ENCODE results near the gene DBP.

Gene DBP

DNA sequence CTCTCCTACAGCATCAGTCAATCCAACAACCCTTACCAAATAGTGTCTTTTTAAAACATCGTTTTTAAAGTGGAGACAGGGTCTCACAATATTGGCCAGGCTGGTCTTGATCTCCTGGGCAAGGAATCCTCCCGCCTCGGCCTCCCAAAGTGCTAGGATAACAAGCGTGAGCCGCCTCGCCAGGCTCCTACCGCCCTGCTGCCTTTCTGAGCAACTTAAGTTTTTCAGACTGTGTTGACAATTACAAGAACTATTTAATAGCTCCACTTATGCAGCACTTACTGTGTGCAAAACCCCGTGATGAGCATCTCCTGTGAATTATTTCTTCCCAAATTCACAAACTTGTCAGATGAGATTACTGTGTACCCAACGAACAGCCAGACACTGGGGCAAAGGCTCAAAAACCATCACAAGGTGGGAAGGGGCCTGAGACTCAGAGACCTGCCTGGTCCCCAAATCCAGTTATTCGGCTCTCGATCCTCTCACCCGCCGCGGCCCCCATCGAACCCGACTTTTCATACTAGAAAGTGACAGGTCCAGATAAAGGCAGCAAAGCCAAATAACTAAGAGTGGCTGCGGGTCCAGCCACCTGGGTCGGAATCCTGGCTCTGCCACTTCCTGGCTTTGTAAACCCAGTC, 18.8 kb downstream of the DBP start:
- H3K4me3 ChIP-seq (ENCODE audit: low read depth, low read length), result peak overlapping the region; percentile 95
- DNase-seq (ENCODE audit: low read depth, low spot score), result no peak
- in situ Hi-C loops (cut with HindIII; ENCODE audit: low sequenced_read_pairs), result no loop called here
- TF ChIP-seq, protein P1, sequence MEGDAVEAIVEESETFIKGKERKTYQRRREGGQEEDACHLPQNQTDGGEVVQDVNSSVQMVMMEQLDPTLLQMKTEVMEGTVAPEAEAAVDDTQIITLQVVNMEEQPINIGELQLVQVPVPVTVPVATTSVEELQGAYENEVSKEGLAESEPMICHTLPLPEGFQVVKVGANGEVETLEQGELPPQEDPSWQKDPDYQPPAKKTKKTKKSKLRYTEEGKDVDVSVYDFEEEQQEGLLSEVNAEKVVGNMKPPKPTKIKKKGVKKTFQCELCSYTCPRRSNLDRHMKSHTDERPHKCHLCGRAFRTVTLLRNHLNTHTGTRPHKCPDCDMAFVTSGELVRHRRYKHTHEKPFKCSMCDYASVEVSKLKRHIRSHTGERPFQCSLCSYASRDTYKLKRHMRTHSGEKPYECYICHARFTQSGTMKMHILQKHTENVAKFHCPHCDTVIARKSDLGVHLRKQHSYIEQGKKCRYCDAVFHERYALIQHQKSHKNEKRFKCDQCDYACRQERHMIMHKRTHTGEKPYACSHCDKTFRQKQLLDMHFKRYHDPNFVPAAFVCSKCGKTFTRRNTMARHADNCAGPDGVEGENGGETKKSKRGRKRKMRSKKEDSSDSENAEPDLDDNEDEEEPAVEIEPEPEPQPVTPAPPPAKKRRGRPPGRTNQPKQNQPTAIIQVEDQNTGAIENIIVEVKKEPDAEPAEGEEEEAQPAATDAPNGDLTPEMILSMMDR (IDR thresholded peaks at IDR 0.05; ENCODE audit: low read depth, low read length), result no peak

DNA sequence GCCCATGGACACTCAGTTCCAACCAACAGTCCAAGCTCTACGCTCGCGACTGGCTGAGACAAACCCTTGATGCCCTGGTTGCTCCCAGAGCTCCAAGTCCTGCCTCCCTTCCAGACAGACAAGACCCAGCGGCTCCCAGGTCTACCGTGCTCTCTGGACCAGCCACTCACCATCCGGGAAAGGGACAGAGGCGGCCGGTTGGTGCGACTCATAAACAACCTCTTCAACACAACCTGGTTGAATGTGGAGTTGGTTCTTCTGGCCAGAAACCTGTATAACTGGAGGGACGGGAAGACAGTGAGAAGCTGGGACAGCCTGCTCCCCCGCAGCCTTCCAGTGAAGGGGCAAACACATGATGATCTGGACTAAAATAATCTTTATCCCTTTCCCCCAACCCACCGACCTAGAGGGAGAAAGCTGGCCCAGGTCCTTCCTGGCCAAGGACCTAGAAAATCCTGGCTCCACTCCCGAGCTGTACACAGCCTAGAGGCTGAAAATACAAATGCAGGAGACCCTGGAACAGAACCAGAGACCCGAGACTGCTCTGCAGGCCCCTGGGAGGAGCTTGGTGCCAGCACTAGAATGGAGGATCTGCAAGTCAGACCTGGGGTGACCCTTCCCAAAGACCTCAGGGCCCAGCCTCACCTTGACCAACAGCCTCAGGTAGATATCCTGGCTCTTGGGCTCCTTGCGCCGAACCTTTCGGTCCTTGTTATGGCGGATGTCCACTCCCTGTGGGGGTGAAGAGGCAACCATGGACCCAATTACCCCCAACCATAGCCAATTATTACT, 19.8 kb downstream of the DBP start:
- in situ Hi-C loops (cut with HindIII; ENCODE audit: low sequenced_read_pairs), result no loop called here
- TF ChIP-seq, protein P1 (IDR thresholded peaks at IDR 0.05; ENCODE audit: low read depth, low read length), result no peak
- peak; percentile 30 for DNase-seq (ENCODE audit: low read depth, low spot score)
- H3K4me3 ChIP-seq (ENCODE audit: low read depth, low read length), result peak overlapping the region; percentile 95

DNA sequence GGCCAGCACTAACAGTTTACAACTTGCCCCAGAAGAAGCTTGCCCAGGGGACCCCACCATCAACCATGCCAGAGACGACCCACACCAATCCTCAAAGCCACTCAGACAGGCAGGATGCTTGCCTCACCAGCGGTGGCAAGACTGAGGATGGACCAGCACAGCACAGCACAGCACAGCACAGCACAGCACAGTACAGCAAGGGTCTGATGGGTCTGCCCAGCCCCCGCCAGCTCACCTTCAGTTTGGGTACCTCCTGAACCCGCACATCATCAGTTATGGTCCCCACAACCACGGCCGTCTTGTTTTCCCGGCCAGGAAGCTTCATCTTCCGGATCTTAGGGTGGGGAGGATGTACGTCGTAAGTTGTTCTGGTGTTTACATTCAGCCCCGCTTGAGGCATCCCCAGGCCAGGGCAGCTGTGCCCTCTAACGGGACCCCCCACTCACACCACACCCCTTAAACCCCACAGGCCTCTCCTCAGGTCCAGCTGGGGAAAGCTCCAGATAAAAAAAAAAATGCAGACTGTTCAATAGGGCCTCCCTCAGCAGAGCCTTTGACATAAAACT, 20.6 kb downstream of the DBP start:
- in situ Hi-C loops (cut with HindIII; ENCODE audit: low sequenced_read_pairs), result no loop called here
- H3K4me3 ChIP-seq (ENCODE audit: low read depth, low read length), result peak overlapping the region; percentile 95
- no peak for DNase-seq (ENCODE audit: low read depth, low spot score)
- TF ChIP-seq, protein P1 (IDR thresholded peaks at IDR 0.05; ENCODE audit: low read depth, low read length), result no peak

DNA sequence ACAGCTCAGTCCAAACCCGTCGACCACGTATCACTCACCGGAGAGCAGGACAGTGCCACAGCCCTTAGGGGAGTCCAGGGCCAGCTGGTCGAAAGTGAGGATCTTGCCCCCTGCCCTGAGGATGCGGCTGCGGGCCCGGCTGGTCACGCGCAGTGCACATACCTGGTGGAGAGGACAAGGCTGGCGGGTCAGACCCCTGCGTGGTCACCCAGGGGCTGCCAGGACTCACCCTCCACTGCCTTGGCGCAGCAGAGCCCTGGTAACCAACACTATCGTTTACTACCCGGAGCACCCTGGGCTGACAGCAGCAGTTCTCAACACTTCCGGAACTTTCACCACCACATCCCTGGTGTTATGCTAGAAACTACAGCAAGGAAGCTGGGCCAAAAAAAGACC, 21.1 kb downstream of the DBP start:
- no peak for DNase-seq (ENCODE audit: low read depth, low spot score)
- TF ChIP-seq, protein P1 (IDR thresholded peaks at IDR 0.05; ENCODE audit: low read depth, low read length), result no peak
- H3K4me3 ChIP-seq (ENCODE audit: low read depth, low read length), result no peak overlapping the region
- in situ Hi-C loops (cut with HindIII; ENCODE audit: low sequenced_read_pairs), result no loop called here

DNA sequence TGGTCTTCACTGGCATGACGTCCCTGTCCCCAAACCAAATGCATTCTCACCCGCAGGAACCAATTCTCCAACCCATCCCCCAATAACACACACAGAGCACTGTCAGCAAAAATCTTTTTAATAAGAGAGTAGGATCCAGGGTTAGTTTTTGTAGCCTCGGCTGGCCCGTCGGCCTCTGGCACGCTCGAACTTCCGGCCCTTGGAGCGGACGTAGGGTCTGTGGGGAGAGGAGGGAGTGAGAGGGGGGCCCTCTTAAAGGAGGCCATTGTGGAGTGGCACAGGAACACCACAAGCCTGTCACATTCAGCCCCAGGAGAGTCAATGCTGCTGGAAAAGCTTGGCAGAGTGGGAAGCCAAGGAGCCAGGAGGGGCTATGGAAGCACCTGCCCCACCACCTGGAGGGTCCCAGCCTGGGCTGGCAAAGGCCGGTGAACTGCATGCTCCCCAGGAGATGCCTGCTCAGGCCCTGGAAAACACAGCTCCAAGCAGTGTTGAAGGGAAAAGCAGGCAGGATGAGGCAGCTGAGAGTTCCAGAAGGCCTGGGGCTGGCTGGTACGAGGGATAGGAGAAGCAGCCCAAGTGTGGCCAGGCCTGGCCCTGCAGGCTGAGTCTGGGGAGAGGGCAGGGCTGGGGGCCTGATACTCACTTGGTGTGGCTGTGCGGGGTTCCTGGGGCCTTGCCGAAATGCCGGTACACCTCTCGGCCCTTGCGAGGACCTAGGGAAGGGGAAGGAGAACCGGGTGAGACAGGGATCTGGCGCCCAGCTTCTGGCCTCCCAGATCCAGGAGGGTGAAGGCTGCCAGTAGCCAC, 21.7 kb downstream of the DBP start:
- H3K4me3 ChIP-seq (ENCODE audit: low read depth, low read length), result no peak overlapping the region
- in situ Hi-C loops (cut with HindIII; ENCODE audit: low sequenced_read_pairs), result no loop called here
- TF ChIP-seq, protein P1 (IDR thresholded peaks at IDR 0.05; ENCODE audit: low read depth, low read length), result no peak
- DNase-seq (ENCODE audit: low read depth, low spot score), result no peak

All from astrocyte of the spinal cord (primary cell).